ENCODE data around the gene HADHA.

HADHA gene

DNA sequence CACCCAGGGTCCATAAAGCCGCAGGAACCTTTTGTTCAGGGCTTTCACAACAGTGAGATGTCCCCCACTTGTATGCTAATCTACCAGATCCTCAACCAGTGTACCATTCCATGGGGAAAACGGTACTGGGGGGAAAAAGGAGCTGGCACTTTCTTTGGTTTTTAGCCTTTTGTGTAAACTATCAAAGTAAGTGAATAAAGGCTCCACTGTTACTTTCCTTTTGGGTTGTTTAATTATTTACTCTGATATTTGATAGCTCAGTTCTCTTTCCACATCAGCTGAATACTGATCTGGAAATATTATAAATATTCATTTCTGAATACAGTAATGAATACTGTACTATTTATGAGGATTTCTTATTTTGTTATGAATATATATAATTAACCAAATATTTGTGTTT lies 20.3 kb downstream of the HADHA start:
- Mint-ChIP-seq H3K27ac (no peak overlapping the region), H3K4me3 (no peak overlapping the region), H3K4me1 (ENCODE audit: low read depth) (peaks cover 2% of the 10 kb centered on the region), H3K27me3 (no peaks in the 10 kb centered on the region), H3K36me3 (peaks cover 21% of the 10 kb centered on the region), H3K9me3 (ENCODE audit: low read depth) (peaks cover 6% of the 10 kb centered on the region)

- peaks cover 2% of the 10 kb centered on the region for H3K4me1 Mint-ChIP-seq (ENCODE audit: low read depth)
- peaks cover 6% of the 10 kb centered on the region for H3K9me3 Mint-ChIP-seq (ENCODE audit: low read depth)
- peaks cover 21% of the 10 kb centered on the region for H3K36me3 Mint-ChIP-seq
- no peak overlapping the region for H3K27ac Mint-ChIP-seq
- no peaks in the 10 kb centered on the region for H3K27me3 Mint-ChIP-seq
- no peak overlapping the region for H3K4me3 Mint-ChIP-seq
Observed at GRCh38 chr2:26223018-26223417, 21.4 kb downstream of the HADHA start.

DNA sequence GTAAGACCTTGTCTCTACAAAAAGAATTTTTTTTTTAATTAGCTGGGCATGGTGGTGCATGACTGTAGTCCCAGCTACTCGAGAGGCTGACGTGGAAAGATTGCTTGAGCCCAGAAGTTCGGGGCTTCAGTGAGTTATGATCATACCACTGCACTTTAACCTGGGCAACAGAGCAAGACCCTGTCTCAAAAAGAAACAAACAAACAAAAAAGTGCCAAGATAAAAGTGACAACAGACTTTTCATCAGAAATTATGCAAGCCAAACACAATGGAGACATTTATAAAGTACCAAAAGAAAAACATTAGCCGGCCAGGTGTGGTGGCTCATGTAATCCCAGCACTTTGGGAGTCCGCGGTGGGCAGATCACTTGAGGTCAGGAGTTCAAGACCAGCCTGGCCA lies 26.7 kb downstream of the HADHA start:
- peaks cover 21% of the 10 kb centered on the region for H3K36me3 Mint-ChIP-seq
- H3K4me1 Mint-ChIP-seq (ENCODE audit: low read depth), result no peaks in the 10 kb centered on the region
- no peaks in the 10 kb centered on the region for H3K27me3 Mint-ChIP-seq
- H3K27ac Mint-ChIP-seq, result no peak overlapping the region
- no peak overlapping the region for H3K4me3 Mint-ChIP-seq
- no peaks in the 10 kb centered on the region for H3K9me3 Mint-ChIP-seq (ENCODE audit: low read depth)

GRCh38 chr2:26216587-26216986 lies 27.8 kb downstream of the HADHA start:
- H3K9me3 Mint-ChIP-seq (ENCODE audit: low read depth), result no peaks in the 10 kb centered on the region
- H3K27ac Mint-ChIP-seq, result no peak overlapping the region
- H3K4me1 Mint-ChIP-seq (ENCODE audit: low read depth), result no peaks in the 10 kb centered on the region
- H3K36me3 Mint-ChIP-seq, result peaks cover 22% of the 10 kb centered on the region
- H3K4me3 Mint-ChIP-seq, result no peak overlapping the region
- no peaks in the 10 kb centered on the region for H3K27me3 Mint-ChIP-seq

- peaks cover 22% of the 10 kb centered on the region for H3K36me3 Mint-ChIP-seq
- no peaks in the 10 kb centered on the region for H3K4me1 Mint-ChIP-seq (ENCODE audit: low read depth)
- H3K9me3 Mint-ChIP-seq (ENCODE audit: low read depth), result no peaks in the 10 kb centered on the region
- no peaks in the 10 kb centered on the region for H3K27me3 Mint-ChIP-seq
- H3K4me3 Mint-ChIP-seq, result no peak overlapping the region
- H3K27ac Mint-ChIP-seq, result no peak overlapping the region
Observed at GRCh38 chr2:26215833-26216232, 28.6 kb downstream of the HADHA start.

GRCh38 chr2:26214759-26215158 lies 29.7 kb downstream of the HADHA start:
- no peaks in the 10 kb centered on the region for H3K4me1 Mint-ChIP-seq (ENCODE audit: low read depth)
- H3K36me3 Mint-ChIP-seq, result peaks cover 22% of the 10 kb centered on the region
- H3K4me3 Mint-ChIP-seq, result no peak overlapping the region
- no peak overlapping the region for H3K27ac Mint-ChIP-seq
- H3K27me3 Mint-ChIP-seq, result no peaks in the 10 kb centered on the region
- no peaks in the 10 kb centered on the region for H3K9me3 Mint-ChIP-seq (ENCODE audit: low read depth)

DNA sequence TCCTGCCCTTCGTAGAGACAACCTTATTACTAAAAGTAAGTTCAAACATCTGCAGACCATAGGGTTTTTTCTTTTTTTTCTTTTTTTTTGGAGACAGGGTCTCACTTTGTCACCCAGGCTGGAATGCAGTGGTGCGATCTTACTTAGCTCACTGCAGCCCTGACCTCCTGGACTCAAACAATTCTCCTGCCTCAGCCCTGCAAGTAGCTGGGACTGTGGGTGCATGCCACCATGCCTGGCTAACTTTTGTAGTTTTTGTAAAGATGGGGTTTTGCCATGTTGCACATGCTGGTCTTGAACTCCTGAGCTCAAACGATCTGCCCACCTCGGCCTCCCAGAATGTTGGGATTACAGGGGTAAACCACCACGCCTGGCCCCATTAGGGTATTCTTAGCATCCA lies 32.4 kb downstream of the HADHA start:
- H3K27ac Mint-ChIP-seq, result no peak overlapping the region
- no peak overlapping the region for H3K4me3 Mint-ChIP-seq
- H3K27me3 Mint-ChIP-seq, result no peaks in the 10 kb centered on the region
- peaks cover 22% of the 10 kb centered on the region for H3K36me3 Mint-ChIP-seq
- no peaks in the 10 kb centered on the region for H3K4me1 Mint-ChIP-seq (ENCODE audit: low read depth)
- no peaks in the 10 kb centered on the region for H3K9me3 Mint-ChIP-seq (ENCODE audit: low read depth)

DNA sequence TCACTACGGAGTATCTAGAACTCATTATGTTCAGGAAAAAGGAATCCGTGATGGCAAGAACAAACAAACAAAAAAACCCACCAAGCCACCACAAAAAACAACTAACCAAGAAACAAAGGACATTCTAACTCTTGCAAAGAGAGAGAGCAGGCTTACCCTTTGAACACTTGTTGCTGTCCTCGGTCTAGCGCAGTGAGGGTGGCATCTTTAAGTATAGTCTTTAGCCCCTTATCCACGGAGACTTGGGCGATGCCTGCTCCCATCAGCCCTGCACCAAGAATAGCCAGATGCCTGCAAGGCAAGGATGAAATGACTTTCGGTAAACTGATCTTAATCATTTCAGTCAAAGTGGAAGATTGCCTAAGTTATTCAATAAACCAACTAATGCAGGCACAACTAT lies 40.5 kb downstream of the HADHA start:
- Mint-ChIP-seq H3K4me1 (ENCODE audit: low read depth) (no peaks in the 10 kb centered on the region), H3K9me3 (ENCODE audit: low read depth) (no peaks in the 10 kb centered on the region), H3K27ac (no peak overlapping the region), H3K36me3 (peaks cover 6% of the 10 kb centered on the region), H3K27me3 (no peaks in the 10 kb centered on the region), H3K4me3 (no peak overlapping the region)

DNA sequence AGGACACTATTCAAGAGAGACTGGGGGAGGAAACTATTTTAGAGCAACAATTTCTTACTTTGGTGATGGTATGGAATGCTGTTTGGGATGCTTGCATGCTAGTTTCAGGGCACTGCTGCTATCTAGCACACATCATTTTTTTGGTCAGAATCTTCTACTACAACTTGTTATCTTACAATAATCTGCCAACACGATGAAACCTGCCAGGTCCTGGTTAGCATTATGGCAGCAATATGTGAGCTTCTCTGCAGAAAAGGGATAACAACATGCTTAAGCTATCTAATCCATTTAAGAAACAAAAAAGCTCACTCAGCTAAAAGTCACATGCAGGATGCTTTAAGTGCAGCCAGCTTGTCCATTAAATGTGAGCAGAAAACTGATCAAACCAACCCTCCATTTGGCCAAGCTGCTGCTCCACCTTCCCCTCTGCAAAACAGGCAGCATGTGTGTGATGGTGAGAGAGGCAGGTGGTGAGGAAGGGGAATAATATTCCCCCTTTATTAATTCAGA lies 41.4 kb downstream of the HADHA start:
- peaks cover 6% of the 10 kb centered on the region for H3K36me3 Mint-ChIP-seq
- no peak overlapping the region for H3K4me3 Mint-ChIP-seq

GRCh38 chr2:26197516-26197915 lies 46.9 kb downstream of the HADHA start:
- Mint-ChIP-seq H3K36me3 (peaks cover 7% of the 10 kb centered on the region), H3K27me3 (no peaks in the 10 kb centered on the region), H3K27ac (peak overlapping the region; percentile 41)

More for the DNA sequence above, 41.4 kb downstream of the HADHA start:
- Mint-ChIP-seq H3K27me3 (no peaks in the 10 kb centered on the region), H3K27ac (no peak overlapping the region), H3K9me3 (ENCODE audit: low read depth) (no peaks in the 10 kb centered on the region), H3K4me1 (ENCODE audit: low read depth) (no peaks in the 10 kb centered on the region)

DNA sequence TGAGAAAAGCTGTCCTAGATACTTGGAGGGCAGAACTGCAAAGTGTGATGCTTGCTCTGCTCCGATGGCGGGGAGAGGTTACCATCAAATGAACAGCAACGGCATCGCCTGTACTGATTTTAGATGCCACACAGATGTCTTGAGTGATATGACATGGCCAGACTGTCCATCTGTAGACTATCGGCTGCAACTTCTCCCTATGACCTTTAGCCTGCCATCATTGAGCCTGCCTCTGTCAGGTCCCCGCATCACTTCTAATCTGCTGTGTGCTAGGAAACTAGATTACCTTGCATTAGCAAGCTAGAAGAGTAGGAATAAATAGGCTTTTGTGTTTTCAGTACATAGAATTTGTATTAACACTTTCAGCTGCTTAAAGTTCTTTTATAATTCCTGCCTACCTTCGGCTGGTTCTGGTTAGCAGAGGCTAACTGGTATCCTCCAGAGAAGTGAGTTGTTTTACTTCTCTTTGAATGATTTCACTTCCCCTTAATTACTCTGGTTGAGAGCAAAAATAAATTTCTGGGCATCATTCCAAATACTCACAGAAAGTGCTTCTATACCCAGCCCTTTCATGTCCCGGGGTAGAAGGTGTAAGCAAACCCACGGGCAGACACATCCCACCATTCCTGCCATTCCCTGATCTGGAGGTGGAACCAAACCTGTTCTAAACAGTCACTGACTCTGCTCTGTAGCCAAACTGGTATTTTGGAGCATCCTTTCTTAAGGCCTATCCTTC lies 47.6 kb downstream of the HADHA start:
- no peak overlapping the region for H3K4me3 Mint-ChIP-seq
- no peaks in the 10 kb centered on the region for H3K4me1 Mint-ChIP-seq (ENCODE audit: low read depth)
- no peaks in the 10 kb centered on the region for H3K27me3 Mint-ChIP-seq
- H3K9me3 Mint-ChIP-seq (ENCODE audit: low read depth), result no peaks in the 10 kb centered on the region
- peaks cover 7% of the 10 kb centered on the region for H3K36me3 Mint-ChIP-seq
- peak overlapping the region; percentile 41 for H3K27ac Mint-ChIP-seq

More at GRCh38 chr2:26197516-26197915, 46.9 kb downstream of the HADHA start:
- no peak overlapping the region for H3K4me3 Mint-ChIP-seq
- H3K9me3 Mint-ChIP-seq (ENCODE audit: low read depth), result no peaks in the 10 kb centered on the region
- H3K4me1 Mint-ChIP-seq (ENCODE audit: low read depth), result no peaks in the 10 kb centered on the region

- Mint-ChIP-seq H3K27ac (peak overlapping the region; percentile 43), H3K4me1 (ENCODE audit: low read depth) (no peaks in the 10 kb centered on the region), H3K9me3 (ENCODE audit: low read depth) (no peaks in the 10 kb centered on the region), H3K27me3 (no peaks in the 10 kb centered on the region), H3K4me3 (no peak overlapping the region), H3K36me3 (peaks cover 7% of the 10 kb centered on the region)
Observed at GRCh38 chr2:26195040-26195984, 49.1 kb downstream of the HADHA start.

- Mint-ChIP-seq H3K27me3 (no peaks in the 10 kb centered on the region), H3K9me3 (ENCODE audit: low read depth) (no peaks in the 10 kb centered on the region), H3K27ac (peak overlapping the region; percentile 54), H3K4me1 (ENCODE audit: low read depth) (no peaks in the 10 kb centered on the region), H3K4me3 (no peak overlapping the region), H3K36me3 (peaks cover 2% of the 10 kb centered on the region)
Observed at GRCh38 chr2:26193578-26194231, 50.7 kb downstream of the HADHA start.

DNA sequence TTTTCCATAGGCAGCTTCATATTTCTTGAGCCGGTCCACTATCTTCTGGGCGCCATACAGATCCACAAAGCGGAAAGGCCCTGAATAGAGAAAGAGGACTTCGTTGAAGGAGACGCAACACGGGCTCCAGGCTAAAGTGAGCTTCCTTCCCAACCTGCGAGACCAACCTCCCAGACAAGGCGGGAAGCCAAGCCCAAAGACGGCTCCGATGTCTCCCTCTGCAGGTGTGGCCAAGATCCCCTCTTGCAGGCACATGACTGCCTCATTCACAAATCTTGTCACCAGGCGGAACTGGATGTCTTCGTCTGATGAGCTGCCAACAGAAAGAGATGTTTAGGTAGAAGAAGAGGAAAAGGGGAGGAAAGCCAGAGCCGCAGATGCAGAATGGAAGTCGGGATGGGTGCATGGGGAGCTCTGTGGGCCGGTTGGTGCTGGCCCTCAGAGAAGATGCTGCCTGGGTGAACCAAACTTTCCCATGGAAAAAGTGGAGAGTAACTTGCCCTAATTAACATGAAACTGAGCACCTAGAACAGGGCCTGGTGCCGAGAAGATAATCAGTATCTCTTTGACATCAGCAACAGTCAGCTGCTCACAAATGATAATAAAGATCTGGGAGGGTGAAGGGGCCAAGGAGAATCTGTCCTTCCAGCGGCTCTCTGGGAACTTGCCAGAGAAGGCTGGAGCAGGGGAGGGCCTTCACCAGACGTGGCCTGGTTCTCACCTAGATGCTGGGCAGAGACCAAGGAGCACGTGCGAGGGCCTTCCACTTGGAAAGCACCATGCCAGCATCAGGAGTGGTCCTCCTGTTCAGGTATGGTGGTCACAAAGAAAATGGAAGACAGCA lies 52.9 kb downstream of the HADHA start:
- H3K4me1 Mint-ChIP-seq (ENCODE audit: low read depth), result no peaks in the 10 kb centered on the region
- H3K4me3 Mint-ChIP-seq, result no peak overlapping the region
- H3K36me3 Mint-ChIP-seq, result peaks cover 2% of the 10 kb centered on the region
- H3K9me3 Mint-ChIP-seq (ENCODE audit: low read depth), result no peaks in the 10 kb centered on the region
- H3K27me3 Mint-ChIP-seq, result no peaks in the 10 kb centered on the region
- no peak overlapping the region for H3K27ac Mint-ChIP-seq
